ENCODE measurements around the gene EDC4. TPM values are rescaled to one million over a fixed set of nuclear protein-coding genes. Genes with fewer than 3 reads are reported as not detected.

The EDC4 gene
- total and polyA plus RNA-seq, 2 experiments from 2014 or later: 39.6 to 98.5 TPM

- no peak for TF ChIP-seq POLR2AphosphoS5 (IDR thresholded peaks at IDR 0.05; ENCODE audit: low read depth)
- TF ChIP-seq REST (IDR thresholded peaks at IDR 0.05; ENCODE audit: unreplicated experiment): no peak
- no peak for TF ChIP-seq JUNB (IDR thresholded peaks at IDR 0.05; ENCODE audit: unreplicated experiment)
- no peak for TF ChIP-seq EZH2 (IDR thresholded peaks at IDR 0.05; ENCODE audit: low read depth, unreplicated experiment)
- no peak for TF ChIP-seq ZNF114 (CRISPR knock-in tag; IDR thresholded peaks at IDR 0.05)
- TF ChIP-seq CREB1 (CRISPR knock-in tag; IDR thresholded peaks at IDR 0.05; ENCODE audit: low read depth): no peak
- TF ChIP-seq NANOG (IDR thresholded peaks at IDR 0.05; ENCODE audit: borderline replicate concordance): no peak
- no peak for TF ChIP-seq ZNF331 (CRISPR knock-in tag; IDR thresholded peaks at IDR 0.05; ENCODE audit: low read depth)
- no peak for TF ChIP-seq EZH2phosphoT487 (IDR thresholded peaks at IDR 0.05; ENCODE audit: unreplicated experiment)
- TF ChIP-seq STAT1 (IDR thresholded peaks at IDR 0.05; ENCODE audit: unreplicated experiment): no peak
- TF ChIP-seq CTCF (conservative IDR thresholded peaks at IDR 0.05; ENCODE audit: low read depth in 2 of 2): no peak
- TF ChIP-seq ZNF462 (CRISPR knock-in tag; IDR thresholded peaks at IDR 0.05): no peak
- no peak for TF ChIP-seq ETS1 (IDR thresholded peaks at IDR 0.05)
- H3K4me1 Mint-ChIP-seq: peaks cover 22% of the 10 kb centered on the region
- 0 out of 2 replicates have a peak, but pooled peaks cover 3% of the 10 kb centered on the region for H4K20me1 ChIP-seq (replicated peaks; ENCODE audit: insufficient read depth)
- no peak overlapping the region for H3K27ac Mint-ChIP-seq
- ATAC-seq: no peak
- 0 out of 2 replicates have a peak, but pooled peaks cover 3% of the 10 kb centered on the region for H3K4me1 ChIP-seq (ENCODE audit: insufficient read depth)
- H3K4me2 ChIP-seq: no peak overlapping the region
- H3K9me2 ChIP-seq (ENCODE audit: insufficient read depth): no peaks in the 10 kb centered on the region
- no peaks in the 10 kb centered on the region; the same call in 1 of the 2 replicates for H3K36me3 ChIP-seq (ENCODE audit: insufficient read depth)
- no peaks in the 10 kb centered on the region for H3K27me3 ChIP-seq (ENCODE audit: insufficient read depth)
- H3K27ac ChIP-seq (ENCODE audit: low read depth): no peak overlapping the region
- H3F3A ChIP-seq (replicated peaks; ENCODE audit: low read depth): no peaks in the 10 kb centered on the region
- H3K79me2 ChIP-seq (replicated peaks; ENCODE audit: insufficient read depth): no peaks in the 10 kb centered on the region; the same call in 1 of the 2 replicates
- no peak overlapping the region for H2AFZ ChIP-seq
- H3K4me3 ChIP-seq: no peak overlapping the region
- no peaks in the 10 kb centered on the region for H3K9me3 Mint-ChIP-seq
- DNase-seq (ENCODE audit: low spot score): no peak
- peaks cover 39% of the 10 kb centered on the region for H3K36me3 Mint-ChIP-seq (ENCODE audit: low read depth)
- H3K4me3 Mint-ChIP-seq: no peak overlapping the region
- peaks cover 13% of the 10 kb centered on the region for H3K27me3 Mint-ChIP-seq (ENCODE audit: insufficient read depth, low read depth, poor library complexity)
These were observed 44.2 kb upstream of the EDC4 start for GRCh38 chr16:67828651-67829050.

All from GM23338 (cell line).